SK-N-MC (cell line): Measurements from ENCODE around the gene TPRN.

ENCODE experiments used
- DNase-seq: peaks from one replicate; pipeline ENCODE4 v3.0.0-alpha.2; 2011; ENCODE audit warnings: low read depth, low spot score
- H3K27ac ChIP-seq: fragments of 200-600 bp; sonication (generic); 2 replicates; pipeline ENCODE4 v1.5.1; 2016; ENCODE audit warnings: mixed run types
- H3K36me3 ChIP-seq: fragments of 200-600 bp; sonication (generic); 2 replicates; pipeline ENCODE4 v1.6.1; 2017; ENCODE audit warnings: antibody characterized with exemption, low read length, mixed read lengths; ENCODE audit not compliant: insufficient read depth
- H3K4me3 ChIP-seq: fragments of 200-600 bp; sonication (generic); 2 replicates; pipeline ENCODE4 v1.5.1; 2016
- H3K9ac ChIP-seq: fragments of 200-600 bp; sonication (generic); 2 replicates; pipeline ENCODE4 v1.8.0; 2017; ENCODE audit warnings: mixed run types, mixed read lengths; ENCODE audit not compliant: insufficient read length
- H3K9me3 ChIP-seq: fragments of 200-600 bp; sonication (generic); 2 replicates; pipeline ENCODE4 v1.6.1; 2017; ENCODE audit warnings: low read depth, mild to moderate bottlenecking, antibody characterized with exemption, low read length, moderate library complexity, mixed read lengths
- EZH2 ChIP-seq: fragments of 200-600 bp; sonication (generic); IDR thresholded peaks from one replicate; pipeline ENCODE4 v1.6.1; 2017; ENCODE audit warnings: antibody characterized with exemption
- FOXP2 ChIP-seq: optimal IDR thresholded peaks from 2 replicates; pipeline ENCODE3; 2011; ENCODE audit warnings: mild to moderate bottlenecking, moderate library complexity; ENCODE audit not compliant: insufficient read depth; ENCODE audit errors: extremely low read length, control extremely low read depth
- POLR2AphosphoS5 ChIP-seq: IDR thresholded peaks from 2 replicates; pipeline ENCODE4 v1.6.1; 2012; ENCODE audit warnings: mild to moderate bottlenecking, low read depth, low read length, borderline replicate concordance

TPRN gene

DNA sequence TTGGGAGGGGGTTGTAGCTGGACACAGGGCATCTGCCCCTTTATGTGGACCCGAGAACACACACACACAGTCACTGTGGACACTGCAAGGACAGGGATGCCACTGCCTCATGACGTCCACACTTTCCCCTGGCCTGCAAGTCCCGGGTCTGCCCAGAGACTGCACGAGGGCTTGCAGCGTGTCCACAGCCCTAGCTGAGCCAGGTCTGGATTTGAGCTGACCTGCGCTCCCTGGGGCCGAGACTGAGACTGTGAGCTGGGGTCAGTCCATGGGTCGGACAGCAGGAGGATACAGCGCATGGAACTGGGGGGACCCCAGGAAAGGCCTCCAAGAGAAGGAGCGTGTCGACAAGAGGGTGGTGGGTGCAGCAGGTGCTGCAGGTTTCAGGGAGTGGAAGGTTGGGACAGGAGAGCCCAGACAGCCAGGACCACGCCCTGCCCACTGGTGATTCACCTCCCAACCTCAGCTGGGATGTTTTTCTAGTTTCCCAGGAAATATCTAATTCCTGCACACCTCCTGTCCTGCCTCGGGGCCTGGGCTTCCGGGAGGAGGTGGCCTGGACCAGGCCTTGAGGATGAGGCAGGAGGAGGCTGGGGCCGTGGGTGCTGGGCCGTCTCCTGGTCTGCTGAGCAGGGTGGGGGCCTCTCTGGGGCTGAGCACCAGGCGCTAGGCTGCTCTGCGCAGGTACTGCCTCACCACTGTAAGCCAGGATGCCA is 26.0 kb upstream of the TPRN start:
- Histone ChIP-seq H3K27ac (no peak overlapping the region), H3K4me3 (no peak overlapping the region), H3K9me3 (no peaks in the 10 kb centered on the region), H3K9ac (no peak overlapping the region), H3K36me3 (no peaks in the 10 kb centered on the region)
- no peak for DNase-seq
- no peak for TF ChIP-seq POLR2AphosphoS5
- no peak for TF ChIP-seq FOXP2
- no peak for TF ChIP-seq EZH2

DNA sequence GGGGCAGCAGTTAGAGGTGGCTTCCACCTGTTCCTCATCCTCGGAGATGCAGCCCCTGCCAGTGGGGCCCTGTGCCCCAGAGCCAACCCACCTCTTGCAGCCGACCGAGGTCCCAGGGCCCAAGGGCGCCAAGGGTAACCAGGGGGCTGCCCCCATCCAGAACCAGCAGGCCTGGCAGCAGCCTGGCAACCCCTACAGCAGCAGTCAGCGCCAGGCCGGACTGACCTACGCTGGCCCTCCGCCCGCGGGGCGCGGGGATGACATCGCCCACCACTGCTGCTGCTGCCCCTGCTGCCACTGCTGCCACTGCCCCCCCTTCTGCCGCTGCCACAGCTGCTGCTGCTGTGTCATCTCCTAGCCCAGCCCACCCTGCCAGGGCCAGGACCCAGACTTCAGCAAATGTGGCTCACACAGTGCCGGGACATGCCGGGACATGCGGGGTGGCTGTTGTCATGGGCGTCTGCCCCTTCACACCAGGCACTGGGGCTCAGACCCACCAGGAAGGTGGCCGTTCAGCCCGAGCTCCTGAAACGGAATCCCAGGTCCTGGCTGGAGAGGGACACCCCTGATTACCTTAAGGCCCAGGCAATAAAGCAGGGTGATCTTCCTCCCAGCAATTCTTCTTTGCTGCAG is 25.3 kb upstream of the TPRN start:
- TF ChIP-seq POLR2AphosphoS5 (no peak), EZH2 (no peak), FOXP2 (no peak)
- DNase-seq: no peak
- Histone ChIP-seq H3K4me3 (no peak overlapping the region), H3K9ac (no peak overlapping the region), H3K27ac (no peak overlapping the region), H3K9me3 (no peaks in the 10 kb centered on the region), H3K36me3 (no peaks in the 10 kb centered on the region)

DNA sequence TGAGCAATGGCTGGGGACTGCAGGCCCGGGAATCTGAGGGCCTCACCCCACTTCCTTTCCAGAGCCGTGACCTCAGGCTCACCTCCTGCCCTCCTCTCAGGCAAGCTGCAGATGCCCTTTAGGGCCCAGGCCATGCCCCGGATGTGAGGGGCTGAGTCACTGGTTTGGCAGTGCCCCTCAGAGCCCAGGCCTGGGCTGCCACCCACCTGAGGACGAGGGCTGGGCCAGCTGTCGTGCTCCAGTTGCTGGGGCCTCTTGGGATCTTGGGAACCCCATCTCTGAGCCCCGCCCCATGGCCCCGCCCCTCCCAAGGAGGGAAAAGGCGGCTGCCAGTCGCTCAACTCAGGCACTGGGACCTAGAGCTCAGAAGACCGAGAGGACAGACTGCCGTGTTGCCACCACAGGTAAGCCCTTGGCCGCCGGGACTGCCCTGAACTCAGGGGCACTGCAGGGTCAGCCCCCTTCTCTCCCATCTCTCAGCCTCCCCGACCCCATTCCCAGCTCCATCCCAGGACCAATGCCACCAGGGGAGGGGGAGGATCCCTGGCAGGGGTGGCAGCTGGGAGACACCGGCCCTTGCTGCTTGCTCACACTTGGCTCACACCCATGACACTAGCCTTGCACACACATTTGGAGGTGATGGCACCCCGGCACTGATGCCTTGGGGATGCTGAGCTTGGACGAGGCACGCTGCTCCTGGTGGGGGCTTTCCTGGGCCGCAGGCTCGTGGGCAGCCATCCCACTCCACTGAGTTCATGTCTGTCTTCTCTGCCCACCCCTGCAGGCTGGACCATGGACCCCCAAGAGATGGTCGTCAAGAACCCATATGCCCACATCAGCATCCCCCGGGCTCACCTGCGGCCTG is 24.5 kb upstream of the TPRN start, which contains the start of gene CYSRT1:
Gene CYSRT1, plus strand, starts transcription at position 345 of the 865 bp plus-strand sequence. Its CDS starts 448 bp downstream, at position 793.
- Histone ChIP-seq H3K36me3 (no peaks in the 10 kb centered on the region), H3K9ac (peak within 1 kb of the TSS; percentile 99), H3K9me3 (no peaks in the 10 kb centered on the region), H3K4me3 (peak within 1 kb of the TSS; percentile 97), H3K27ac (peak within 1 kb of the TSS; percentile 81)
- no peak for DNase-seq
- TF ChIP-seq FOXP2: no peak
- TF ChIP-seq EZH2: no peak
- no peak for TF ChIP-seq POLR2AphosphoS5

DNA sequence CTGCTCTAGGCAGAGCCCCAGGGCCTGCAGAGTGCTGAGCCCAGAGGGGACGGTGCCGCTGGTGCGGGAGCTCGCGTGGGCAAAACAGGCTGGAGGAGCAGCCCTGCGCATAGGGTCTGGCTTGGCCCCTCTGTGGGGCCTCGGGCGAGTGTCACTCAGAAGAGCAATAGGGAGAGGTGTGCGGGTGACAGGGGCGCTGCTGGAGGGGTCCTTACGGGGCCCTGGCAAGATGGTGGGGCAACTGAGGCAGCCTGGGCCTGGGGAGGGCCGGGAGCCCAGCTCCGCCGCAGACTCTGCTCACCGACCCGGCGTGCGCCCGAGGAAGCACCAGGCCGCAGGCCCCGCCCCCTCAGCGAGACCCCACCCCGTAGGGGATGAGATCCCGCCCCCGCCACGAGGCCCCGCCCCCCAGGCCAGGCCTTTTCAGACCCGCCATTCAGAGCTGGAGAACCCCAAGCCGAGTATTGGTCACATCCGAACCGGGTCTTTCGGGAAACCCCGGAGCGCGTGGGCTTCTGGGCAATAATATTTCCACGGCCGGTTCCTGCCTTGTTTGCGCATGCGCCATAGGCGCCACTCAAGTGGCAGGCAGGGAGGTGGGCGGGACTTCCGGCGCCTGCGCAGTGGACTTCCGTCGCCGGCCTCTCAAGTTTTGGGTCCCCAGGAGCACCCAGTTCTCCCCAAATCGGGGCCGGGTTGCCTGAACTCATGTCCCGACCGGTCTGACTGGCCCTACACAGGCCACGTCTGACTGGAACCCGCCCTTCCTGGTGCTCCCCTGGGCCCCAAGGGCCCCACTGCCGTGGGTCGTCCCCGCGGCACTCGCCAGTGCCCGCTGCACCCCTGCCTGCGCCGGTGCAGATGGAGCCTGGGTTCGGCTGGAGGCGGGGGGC is 22.8 kb upstream of the TPRN start:
- peak overlapping the region; percentile 97 for H3K4me3 ChIP-seq
- TF ChIP-seq FOXP2 (no peak), POLR2AphosphoS5 (peak; percentile 86)
- H3K9ac ChIP-seq: peak overlapping the region; percentile 99
- peak; percentile 90 for DNase-seq
- no peaks in the 10 kb centered on the region for H3K36me3 ChIP-seq
- peak overlapping the region; percentile 81 for H3K27ac ChIP-seq
- no peaks in the 10 kb centered on the region for H3K9me3 ChIP-seq

DNA sequence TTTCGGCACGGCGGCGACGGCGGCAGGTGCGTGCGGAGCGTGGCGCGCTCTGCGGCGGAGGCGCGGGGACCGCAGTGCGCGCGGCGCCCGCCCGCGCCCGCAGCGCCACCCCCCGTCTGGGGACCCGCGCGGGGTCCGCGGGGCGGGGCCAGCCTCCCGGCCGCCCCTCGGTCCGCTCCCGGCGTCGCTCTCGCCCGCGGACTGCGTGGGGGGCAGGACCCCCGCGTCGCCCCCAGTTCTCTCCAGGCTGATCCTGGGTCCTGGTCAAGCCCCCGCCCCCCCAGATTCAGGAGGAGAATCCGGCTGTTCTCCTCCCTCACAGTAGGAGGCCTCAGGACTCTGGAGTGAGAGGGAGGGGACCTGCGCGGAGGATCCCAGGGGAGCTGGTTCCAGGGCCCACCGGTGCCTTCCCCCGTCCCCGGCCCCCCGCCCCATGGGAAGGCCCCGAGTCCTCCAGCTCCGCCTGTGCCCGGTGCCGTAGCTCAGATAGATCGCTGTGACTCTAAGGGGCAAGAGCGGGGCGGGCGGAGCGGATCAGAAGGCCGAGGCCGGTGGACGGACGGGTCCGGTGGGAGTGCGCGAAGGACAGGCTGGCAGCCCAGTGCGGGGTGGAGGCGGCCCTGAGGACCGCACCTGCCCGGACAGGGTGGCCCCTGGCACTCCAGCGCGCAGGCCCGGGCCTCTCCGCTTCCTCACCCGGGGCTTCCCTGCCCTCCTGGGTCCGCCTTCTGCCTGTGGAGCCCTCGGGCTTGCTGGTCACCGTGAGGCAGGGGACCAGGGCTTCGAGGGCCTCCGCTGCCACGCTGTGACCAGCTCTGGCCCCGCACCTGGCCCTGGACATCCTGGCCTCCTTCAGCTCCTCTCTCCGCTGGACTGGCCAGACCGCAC is 21.9 kb upstream of the TPRN start, which contains the start of gene RNF208:
Gene RNF208, minus strand, starts transcription at position 51 of the 888 bp plus-strand sequence. CDS start 1,028 bp downstream, outside the sequence.
- no peaks in the 10 kb centered on the region for H3K9me3 ChIP-seq
- no peak for DNase-seq
- TF ChIP-seq EZH2 (no peak), POLR2AphosphoS5 (no peak), FOXP2 (no peak)
- H3K9ac ChIP-seq: peak within 1 kb of the TSS; percentile 45
- no peaks in the 10 kb centered on the region for H3K36me3 ChIP-seq
- no peak within 1 kb of the TSS for H3K27ac ChIP-seq
- peak within 1 kb of the TSS; percentile 97 for H3K4me3 ChIP-seq

DNA sequence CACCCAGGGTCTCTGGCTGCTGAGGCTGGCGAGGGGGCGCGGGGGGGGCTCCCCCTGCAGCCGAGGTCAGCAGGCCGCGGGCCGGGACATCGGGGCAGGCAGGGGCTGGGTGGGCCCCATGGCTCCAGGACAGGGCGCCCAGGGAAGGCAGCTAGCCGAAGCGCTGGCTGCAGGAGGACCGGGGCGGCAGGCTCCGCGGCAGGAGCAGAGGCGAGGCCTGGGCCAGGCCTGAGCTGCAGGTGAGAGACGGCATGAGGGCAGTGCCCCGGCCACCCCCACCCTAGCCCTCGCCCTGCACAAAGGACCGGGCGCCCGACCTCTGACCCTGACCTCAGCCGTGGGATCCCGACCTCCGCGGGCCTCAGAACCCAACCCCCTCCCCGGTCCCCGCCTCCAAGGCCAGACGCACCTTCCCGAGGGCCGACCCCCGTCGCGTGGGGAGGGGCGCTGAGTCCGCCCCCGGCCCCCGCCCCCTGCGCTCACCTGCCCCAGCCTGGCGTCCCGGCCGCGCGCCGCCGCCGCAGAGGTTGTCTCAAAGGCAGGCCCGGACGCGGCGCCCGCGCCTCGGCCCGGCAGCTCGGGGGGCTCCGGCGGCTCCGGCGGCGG is 21.1 kb upstream of the TPRN start:
- peak overlapping the region; percentile 74 for H3K4me3 ChIP-seq
- H3K27ac ChIP-seq: no peak overlapping the region
- peak overlapping the region; percentile 41 for H3K9ac ChIP-seq
- DNase-seq: no peak
- no peaks in the 10 kb centered on the region for H3K36me3 ChIP-seq
- no peaks in the 10 kb centered on the region for H3K9me3 ChIP-seq
- TF ChIP-seq EZH2 (no peak), FOXP2 (no peak), POLR2AphosphoS5 (no peak)
